Colonic mucosa (tissue), 4 donors: ENCODE results near the gene OSBPL2. TPM values are rescaled to one million over a fixed set of nuclear protein-coding genes. Genes with fewer than 3 reads are reported as not detected.

Experiments
- DNase-seq: peaks from one replicate; pipeline ENCODE4 v3.0.0-alpha.2; 2020
- H3K27ac ChIP-seq: fragments of 200-600 bp; one replicate; pipeline ENCODE4 v1.8.0; 2021
- H3K27me3 ChIP-seq: fragments of 200-600 bp; one replicate; pipeline ENCODE4 v1.8.0; 2021
- H3K36me3 ChIP-seq: fragments of 200-600 bp; one replicate; pipeline ENCODE4 v1.8.0; 2021
- H3K4me1 ChIP-seq: fragments of 200-600 bp; one replicate; pipeline ENCODE4 v1.8.0; 2021; ENCODE audit warnings: mild to moderate bottlenecking
- H3K4me3 ChIP-seq: fragments of 200-600 bp; one replicate; pipeline ENCODE4 v1.8.0; 2021
- H3K9ac ChIP-seq, 2 donors: one replicate each; pipeline ENCODE4 v1.7.0; 2013; ENCODE audit warnings: control low read depth in 2 of 2, low read depth in 2 of 2, low read length in 2 of 2
- H3K9me3 ChIP-seq: fragments of 200-600 bp; one replicate; pipeline ENCODE4 v1.8.0; 2021
- CTCF ChIP-seq: fragments of 200-600 bp; IDR thresholded peaks from one replicate; pipeline ENCODE4 v1.8.0; 2022; ENCODE audit warnings: antibody characterized with exemption, mild to moderate bottlenecking
- intact Hi-C: fragments of 100-400 bp; cut with DNase I; formaldehyde crosslinking; loops from one replicate; pipeline ENCODE4 v1.14.1; 2022
- total RNA-seq, 2 donors: library from RNA; stranded (reverse); fragmentation: NEBNext Ultra II Directional in 1 of 2; extraction: Animal tissue kit (Norgen Biotek cat#: 25700) in 1 of 2; gene quantifications; one replicate each; pipeline ENCODE4 v1.2.1, GENCODE V29; 2021
- donor health status: healthy.
- donor health status: DM: no; HTN: no; CAD: no.
- donor health status: DM: no; HTN: no; CAD: no.

Gene OSBPL2
- total RNA-seq, 2 donors from 2014 or later, result 77.3 to 102 TPM

- Histone ChIP-seq H3K27ac (no peak overlapping the region), H3K4me1 (no peaks in the 10 kb centered on the region), H3K4me3 (no peak overlapping the region), H3K36me3 (no peaks in the 10 kb centered on the region), H3K9me3 (no peaks in the 10 kb centered on the region), H3K9ac (no peak overlapping the region), H3K27me3 (no peaks in the 10 kb centered on the region)
- no peak for DNase-seq
- TF ChIP-seq CTCF, result no peak
- intact Hi-C loops, result no loop called here
Observed at GRCh38 chr20:62321975-62322374, 83.7 kb downstream of the OSBPL2 start.

DNA sequence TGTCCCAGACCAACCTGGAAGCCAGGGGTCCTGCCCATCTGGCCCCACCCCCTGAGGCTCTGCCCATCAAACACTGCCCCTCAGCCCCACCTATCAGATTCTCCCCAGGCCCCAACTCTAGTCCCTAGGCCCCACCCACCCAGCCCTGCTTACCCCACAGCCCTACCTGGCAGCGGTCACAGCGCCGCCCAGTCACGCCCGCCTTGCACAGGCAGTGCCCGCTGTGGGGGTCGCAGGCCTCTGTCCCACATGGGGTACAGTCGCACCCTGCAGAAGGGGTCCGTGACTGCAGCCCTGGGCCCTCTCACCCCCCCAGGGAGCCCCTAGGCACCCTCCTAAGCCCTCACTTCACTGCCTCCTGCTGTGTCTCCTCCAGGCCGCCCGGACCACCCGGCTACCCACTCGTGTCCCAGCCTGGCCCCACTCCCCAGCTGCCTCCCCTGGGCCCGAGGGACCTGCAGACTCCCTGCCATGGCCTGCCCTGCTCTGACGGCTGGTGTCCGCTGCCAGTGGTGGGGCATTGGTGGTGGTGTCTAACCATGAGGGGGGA is 84.2 kb downstream of the OSBPL2 start:
- no peaks in the 10 kb centered on the region for H3K27me3 ChIP-seq
- H3K4me1 ChIP-seq, result no peaks in the 10 kb centered on the region
- H3K36me3 ChIP-seq, result no peaks in the 10 kb centered on the region
- no peak overlapping the region for H3K27ac ChIP-seq
- intact Hi-C loops, result no loop called here
- DNase-seq, result no peak
- TF ChIP-seq CTCF, result no peak
- H3K4me3 ChIP-seq, result no peak overlapping the region
- H3K9me3 ChIP-seq, result no peaks in the 10 kb centered on the region
- H3K9ac ChIP-seq, result no peak overlapping the region

- TF ChIP-seq CTCF, result no peak
- no peak overlapping the region for H3K9ac ChIP-seq
- no peaks in the 10 kb centered on the region for H3K9me3 ChIP-seq
- intact Hi-C loops, result no loop called here
- H3K27ac ChIP-seq, result no peak overlapping the region
- DNase-seq, result no peak
- H3K4me1 ChIP-seq, result no peaks in the 10 kb centered on the region
- no peak overlapping the region for H3K4me3 ChIP-seq
- no peaks in the 10 kb centered on the region for H3K36me3 ChIP-seq
- no peaks in the 10 kb centered on the region for H3K27me3 ChIP-seq
Observed at GRCh38 chr20:62323146-62323979, 85.0 kb downstream of the OSBPL2 start.

DNA sequence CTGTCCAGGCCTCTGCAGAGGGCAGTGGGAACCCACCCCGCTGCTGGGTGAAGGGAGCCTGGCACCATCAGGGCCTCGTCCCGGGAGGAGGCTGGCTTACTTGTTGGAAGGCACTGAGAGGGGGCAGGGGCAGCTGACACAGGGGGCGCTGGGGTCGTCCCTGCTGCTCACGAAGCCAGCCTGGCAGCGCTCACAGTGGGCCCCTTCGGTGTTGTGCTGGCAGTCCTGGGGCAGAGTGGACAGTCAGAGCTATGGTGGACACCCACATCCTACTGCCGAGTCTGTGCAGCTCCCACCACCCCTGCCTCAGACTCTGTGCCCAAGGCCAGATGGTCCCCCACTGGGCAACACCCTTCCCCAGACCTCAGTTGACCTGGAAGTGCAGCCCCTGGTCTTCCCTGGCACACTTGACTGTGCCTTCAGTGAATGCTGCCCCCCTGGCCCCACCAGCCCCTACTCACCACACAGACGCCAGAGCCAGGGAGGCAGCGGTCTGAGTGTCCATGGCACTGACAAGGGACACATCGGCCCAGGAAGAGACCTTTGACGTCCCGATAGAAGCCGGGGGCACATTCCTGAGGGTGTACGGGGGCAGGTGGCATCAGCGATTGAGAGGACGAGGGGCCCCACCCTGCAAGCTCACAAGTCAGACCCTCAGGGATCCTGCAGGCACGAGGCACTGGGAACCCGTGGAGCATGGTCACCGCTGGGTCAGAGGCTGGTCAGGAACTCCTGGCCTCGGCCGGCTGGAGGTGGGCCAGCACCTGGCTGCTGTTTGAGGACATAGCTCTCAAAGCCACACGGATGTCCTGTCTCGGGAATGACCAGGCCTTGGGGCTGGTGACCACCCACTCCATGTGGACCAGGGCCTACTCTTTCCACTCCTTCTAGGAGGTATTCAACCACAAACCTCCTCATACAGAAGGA is 85.9 kb downstream of the OSBPL2 start:
- Histone ChIP-seq H3K27ac (no peak overlapping the region), H3K4me3 (no peak overlapping the region), H3K4me1 (no peaks in the 10 kb centered on the region), H3K27me3 (no peaks in the 10 kb centered on the region), H3K36me3 (no peaks in the 10 kb centered on the region), H3K9ac (no peak overlapping the region), H3K9me3 (no peaks in the 10 kb centered on the region)
- no peak for DNase-seq
- intact Hi-C loops, result no loop called here
- TF ChIP-seq CTCF, result no peak

DNA sequence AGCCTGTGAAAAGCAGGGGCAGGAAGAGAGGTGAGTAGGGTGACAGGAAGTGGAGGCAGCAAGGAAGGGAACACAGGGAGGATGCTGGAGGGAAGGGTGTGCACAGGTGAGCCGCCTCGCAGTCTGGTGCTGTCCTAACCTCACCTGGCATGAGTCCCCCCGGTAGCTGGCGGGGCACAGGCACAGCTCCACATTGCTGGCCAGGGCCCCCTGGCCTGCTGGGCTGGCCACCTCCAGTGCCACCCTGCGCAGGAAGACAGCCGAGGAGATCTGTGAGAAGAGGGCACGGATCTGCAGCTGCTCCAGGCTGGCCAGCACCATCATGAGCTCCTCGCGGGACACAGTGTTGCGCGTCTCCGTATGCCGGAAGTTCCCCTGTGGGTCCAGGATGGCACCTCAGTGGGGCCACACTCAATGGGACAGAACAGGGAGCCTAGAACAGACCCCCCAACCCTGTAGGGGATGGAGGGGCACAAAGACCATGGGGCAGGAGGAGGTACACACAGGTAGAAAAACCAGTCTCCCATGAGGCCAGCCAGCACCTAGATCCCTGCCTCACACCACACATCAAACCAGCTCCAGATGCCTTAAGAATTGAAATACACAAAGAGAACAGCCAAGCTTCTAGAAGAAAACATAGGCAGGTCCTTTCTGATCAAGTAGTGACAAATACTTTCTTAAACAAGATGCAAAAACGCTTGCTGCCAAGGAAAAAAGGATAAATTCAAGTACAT is 87.0 kb downstream of the OSBPL2 start:
- intact Hi-C loops, result no loop called here

More for the DNA sequence above, 87.0 kb downstream of the OSBPL2 start:
- no peaks in the 10 kb centered on the region for H3K36me3 ChIP-seq
- no peak overlapping the region for H3K9ac ChIP-seq
- no peaks in the 10 kb centered on the region for H3K27me3 ChIP-seq
- no peaks in the 10 kb centered on the region for H3K4me1 ChIP-seq
- no peak for TF ChIP-seq CTCF
- no peak overlapping the region for H3K4me3 ChIP-seq
- no peak overlapping the region for H3K27ac ChIP-seq
- no peaks in the 10 kb centered on the region for H3K9me3 ChIP-seq
- no peak for DNase-seq
